DMS79 treated with DMSO at 0.1 percent for 48 hours (cell line): ENCODE results near the gene LPIN3.
A peak's percentile ranks its signal among the peaks of the same experiment; 100 is the strongest.

Experiments used
- DNase-seq: peaks from one replicate; lab custom pipeline; 2025; lab: John Stamatoyannopoulos, UW

The LPIN3 gene

GRCh38 chr20:41349266-41349665 lies 8.6 kb downstream of the LPIN3 start:
- DNase-seq = no peak

GRCh38 chr20:41349943-41350342 lies 9.3 kb downstream of the LPIN3 start:
- DNase-seq = no peak

GRCh38 chr20:41350408-41350962 lies 9.9 kb downstream of the LPIN3 start:
- no peak for DNase-seq

- no peak for DNase-seq
Measured at GRCh38 chr20:41352106-41352505, 11.5 kb downstream of the LPIN3 start.

- DNase-seq = no peak
Measured at GRCh38 chr20:41352666-41353065, 12.0 kb downstream of the LPIN3 start.

- DNase-seq = no peak
Measured at GRCh38 chr20:41353530-41353929, 12.9 kb downstream of the LPIN3 start.

- DNase-seq = no peak
Measured at GRCh38 chr20:41355192-41355591, 14.6 kb downstream of the LPIN3 start.

GRCh38 chr20:41355598-41356203 lies 15.1 kb downstream of the LPIN3 start:
- DNase-seq = no peak

- no peak for DNase-seq
Measured at GRCh38 chr20:41356951-41357350, 16.3 kb downstream of the LPIN3 start.

GRCh38 chr20:41357424-41358163 lies 17.0 kb downstream of the LPIN3 start:
- no peak for DNase-seq

- DNase-seq = no peak
Measured at GRCh38 chr20:41358230-41358629, 17.6 kb downstream of the LPIN3 start.

- no peak for DNase-seq
Measured at GRCh38 chr20:41358717-41359116, 18.1 kb downstream of the LPIN3 start.

- DNase-seq = no peak
Measured at GRCh38 chr20:41359541-41360011, 19.0 kb downstream of the LPIN3 start.

- no peak for DNase-seq
Measured at GRCh38 chr20:41360831-41361756, 20.5 kb downstream of the LPIN3 start.

- DNase-seq = peak; percentile 1
Measured at GRCh38 chr20:41361757-41362747, 21.4 kb downstream of the LPIN3 start.

- DNase-seq = no peak
Measured at GRCh38 chr20:41362748-41363140, 22.1 kb downstream of the LPIN3 start.

GRCh38 chr20:41363601-41364000 lies 23.0 kb downstream of the LPIN3 start:
- DNase-seq = no peak

GRCh38 chr20:41364236-41364855 lies 23.7 kb downstream of the LPIN3 start:
- no peak for DNase-seq

- DNase-seq = no peak
Measured at GRCh38 chr20:41364967-41365765, 24.5 kb downstream of the LPIN3 start.
